SK-N-SH (cell line): Measurements from ENCODE around the gene GRM7. TPM values are rescaled to one million over a fixed set of nuclear protein-coding genes. Genes with fewer than 3 reads are reported as not detected.

Experiments
- CTCF ChIA-PET: fragments of 300-600, 350-600 bp; formaldehyde crosslinking; extraction: SDS; loops from one replicate; lab custom pipeline; 2021; lab: Yijun Ruan, JAX
- POLR2A ChIA-PET: fragments of 350-600 bp; sonication (Branson Sonifier 250); formaldehyde crosslinking; extraction: SDS; loops from one replicate; lab custom pipeline; 2020; ENCODE audit warnings: antibody characterized with exemption, inconsistent platforms; lab: Yijun Ruan, JAX
- DNase-seq: peaks from one replicate; pipeline ENCODE4 v3.0.0; 2012
- H2AFZ ChIP-seq: fragments of 200-600 bp; sonication (generic); 2 replicates; pipeline ENCODE4 v1.8.1; 2016; ENCODE audit warnings: antibody characterized with exemption, mild to moderate bottlenecking, low read depth
- H3F3A ChIP-seq: fragments of 200-600 bp; sonication (generic); replicated peaks from 2 replicates; pipeline ENCODE3; 2016; ENCODE audit warnings: antibody characterized with exemption, mild to moderate bottlenecking; ENCODE audit not compliant: insufficient read depth
- H3K27ac ChIP-seq, 2 experiments: fragments of 200-500 bp in 1 of 2; fragments of 200-600 bp in 1 of 2; sonication (Bioruptor generic) in 1 of 2; sonication (generic), shearing (Covaris generic) in 1 of 2; 2 replicates each; pipeline versions ENCODE4 v1.5.1 to v1.6.1; 2014 to 2016; ENCODE audit warnings: low read depth in 2 of 2, inconsistent platforms in 1 of 2, low read length in 1 of 2, mild to moderate bottlenecking in 1 of 2, mixed read lengths in 1 of 2
- H3K27me3 ChIP-seq: fragments of 200-600 bp; sonication (generic), shearing (Covaris generic); 2 replicates; pipeline ENCODE4 v1.6.1; 2016; ENCODE audit warnings: mixed run types; ENCODE audit not compliant: insufficient read depth
- H3K36me3 ChIP-seq, 2 experiments: fragments of 200-500 bp in 1 of 2; fragments of 200-600 bp in 1 of 2; sonication (Bioruptor generic) in 1 of 2; sonication (generic) in 1 of 2; replicated peaks in 1 of 2; 2 replicates each; pipeline versions ENCODE3 to v1.5.1; 2014 to 2016; ENCODE audit warnings: low read length in 1 of 2, mild to moderate bottlenecking in 1 of 2; ENCODE audit not compliant: insufficient read depth in 2 of 2, control insufficient read depth in 1 of 2
- H3K4me1 ChIP-seq, 2 experiments: fragments of 200-500 bp in 1 of 2; fragments of 200-600 bp in 1 of 2; sonication (Bioruptor generic) in 1 of 2; sonication (generic), shearing (Covaris generic) in 1 of 2; 2 replicates each; pipeline versions ENCODE4 v1.5.1 to v1.6.1; 2014 to 2016; ENCODE audit warnings: low read depth in 1 of 2, low read length in 1 of 2, mixed run types in 1 of 2; ENCODE audit not compliant: insufficient read depth in 2 of 2, control insufficient read depth in 1 of 2
- H3K4me2 ChIP-seq: fragments of 200-600 bp; sonication (generic), shearing (Covaris generic); 2 replicates; pipeline ENCODE4 v1.6.1; 2017; ENCODE audit warnings: mixed run types
- H3K4me3 ChIP-seq, 2 experiments: fragments of 200-500 bp in 1 of 2; fragments of 200-600 bp in 1 of 2; sonication (Bioruptor generic) in 1 of 2; sonication (generic), shearing (Covaris generic) in 1 of 2; 2 replicates each; pipeline versions ENCODE4 v1.5.1 to v1.8.1; 2014 to 2016; ENCODE audit warnings: low read depth in 2 of 2, inconsistent platforms in 1 of 2, low read length in 1 of 2, mild to moderate bottlenecking in 1 of 2, mixed read lengths in 1 of 2, moderate library complexity in 1 of 2
- H3K79me2 ChIP-seq: fragments of 200-600 bp; sonication (generic); 2 replicates; pipeline ENCODE4 v1.8.1; 2017; ENCODE audit warnings: mild to moderate bottlenecking; ENCODE audit not compliant: insufficient read depth
- H3K9ac ChIP-seq: fragments of 200-600 bp; sonication (generic); 2 replicates; pipeline ENCODE4 v1.6.1; 2017; ENCODE audit warnings: mixed run types
- H3K9me2 ChIP-seq: fragments of 200-600 bp; sonication (generic); 2 replicates; pipeline ENCODE4 v1.6.1; 2017; ENCODE audit warnings: mixed run types
- H3K9me3 ChIP-seq: fragments of 200-600 bp; sonication (generic); 2 replicates; pipeline ENCODE4 v1.6.1; 2017; ENCODE audit warnings: mixed run types, mild to moderate bottlenecking, moderate library complexity
- H4K20me1 ChIP-seq: fragments of 200-600 bp; sonication (generic); 2 replicates; pipeline ENCODE4 v1.6.1; 2017; ENCODE audit warnings: mild to moderate bottlenecking, mixed run types; ENCODE audit not compliant: insufficient read depth
- CHD2 ChIP-seq: fragments of 150-350 bp; IDR thresholded peaks from 2 replicates; pipeline ENCODE4 v1.6.1; 2018; ENCODE audit warnings: low read length; ENCODE audit not compliant: partially characterized antibody
- EP300 ChIP-seq, 2 experiments: IDR thresholded peaks; 2 replicates each; pipeline versions ENCODE4 v1.4.0 to v1.6.1; 2012; ENCODE audit warnings: borderline replicate concordance in 1 of 2, low read depth in 1 of 2, low read length in 1 of 2
- EZH2phosphoT487 ChIP-seq: fragments of 200-600 bp; sonication (generic); IDR thresholded peaks from 2 replicates; pipeline ENCODE4 v1.6.1; 2017; ENCODE audit warnings: low read depth, mixed run types, mild to moderate bottlenecking, antibody characterized with exemption, moderate library complexity, borderline replicate concordance
- GATA2 ChIP-seq: sonication (generic); formaldehyde crosslinking; IDR thresholded peaks from 2 replicates; pipeline ENCODE4 v1.5.0; 2020; ENCODE audit warnings: mild to moderate bottlenecking, missing genetic modification reagents
- MEF2A ChIP-seq: IDR thresholded peaks from 2 replicates; pipeline ENCODE4 v1.4.0; 2012; ENCODE audit warnings: low read depth, borderline replicate concordance
- MXI1 ChIP-seq: IDR thresholded peaks from 2 replicates; pipeline ENCODE4 v1.6.1; 2012; ENCODE audit warnings: mild to moderate bottlenecking, low read depth, low read length, improper control_type of control experiment
- NFIC ChIP-seq: IDR thresholded peaks from 2 replicates; pipeline ENCODE4 v1.4.0; 2012; ENCODE audit warnings: borderline replicate concordance
- NRF1 ChIP-seq: IDR thresholded peaks from 2 replicates; pipeline ENCODE4 v1.6.1; 2012; ENCODE audit warnings: low read depth, mild to moderate bottlenecking, low read length
- RCOR1 ChIP-seq: fragments of 150-350 bp; IDR thresholded peaks from 2 replicates; pipeline ENCODE4 v1.6.1; 2017; ENCODE audit warnings: antibody characterized with exemption, low read length
- RFX5 ChIP-seq: IDR thresholded peaks from 2 replicates; pipeline ENCODE4 v1.6.1; 2012; ENCODE audit warnings: mild to moderate bottlenecking, improper control_type of control experiment, low read length
- TAF1 ChIP-seq: IDR thresholded peaks from 2 replicates; pipeline ENCODE4 v1.6.1; 2012; ENCODE audit warnings: low read depth, mild to moderate bottlenecking, low read length, moderate library complexity, borderline replicate concordance
- WGBS: methylation state at CpG from one replicate; pipeline ENCODE4 v1.1.6; 2017; ENCODE audit warnings: low lambda C conversion rate; 5-methylcytosine and 5-hydroxymethylcytosine counted together
- polyA plus RNA-seq, 3 experiments: library from polyadenylated mRNA; depleted of rRNA; stranded (reverse); fragments of >200 nt; gene quantifications; 2 replicates each; pipeline ENCODE4 v1.2.3, GENCODE V29; 2012
- TF ChIP-seq, protein P1 (sequence below): fragments of 150-350 bp; IDR thresholded peaks from 2 replicates; pipeline ENCODE4 v1.6.1; 2017; ENCODE audit warnings: antibody characterized with exemption, low read length, low read depth, borderline replicate concordance
- TF ChIP-seq, protein P2 (sequence below): fragments of 150-350 bp; IDR thresholded peaks from 2 replicates; pipeline ENCODE4 v1.6.1; 2016; ENCODE audit warnings: mild to moderate bottlenecking, low read depth, low read length
- TF ChIP-seq, protein P3 (sequence below): IDR thresholded peaks from 2 replicates; pipeline ENCODE4 v1.4.0; 2012; ENCODE audit warnings: low read depth, borderline replicate concordance
- TF ChIP-seq, protein P4 (sequence below): fragments of 200-600 bp; sonication (generic); IDR thresholded peaks from 2 replicates; pipeline ENCODE4 v1.6.1; 2017; ENCODE audit warnings: antibody characterized with exemption, mild to moderate bottlenecking, moderate library complexity

The GRM7 gene
- polyA plus RNA-seq, 1 of the 3 experiments (the other 2 are of a cell fraction), result 0.03 TPM

DNA sequence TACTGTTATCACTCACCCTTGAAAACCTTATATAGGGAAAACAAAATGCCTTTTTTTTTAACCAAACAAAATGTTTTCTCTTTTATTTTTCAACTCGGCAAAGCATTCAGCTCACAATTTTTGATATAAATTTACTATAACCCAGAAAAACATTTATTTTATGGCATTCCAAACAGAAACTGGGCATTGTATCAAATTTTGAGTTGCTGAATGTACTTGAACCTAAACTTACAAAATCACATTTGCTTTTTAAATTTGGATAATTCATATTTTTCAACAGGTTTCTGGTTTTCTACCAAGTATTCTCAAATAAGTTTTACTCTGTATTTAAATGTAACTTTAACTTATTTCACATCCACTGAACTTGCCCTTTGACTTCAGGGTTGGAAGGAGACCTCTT is 405.6 kb downstream of the GRM7 start:
- Histone ChIP-seq H3K27ac (no peak overlapping the region), H3K4me2 (no peak overlapping the region), H3K9me2 (no peaks in the 10 kb centered on the region), H3K9me3 (no peaks in the 10 kb centered on the region), H3K79me2 (no peaks in the 10 kb centered on the region), H2AFZ (no peak overlapping the region), H3K27me3 (no peaks in the 10 kb centered on the region), H3K9ac (no peak overlapping the region), H3K4me3 (no peak overlapping the region), H4K20me1 (no peaks in the 10 kb centered on the region), H3F3A (no peaks in the 10 kb centered on the region), H3K4me1 (no peaks in the 10 kb centered on the region), H3K36me3 (no peaks in the 10 kb centered on the region)
- TF ChIP-seq, protein P1, sequence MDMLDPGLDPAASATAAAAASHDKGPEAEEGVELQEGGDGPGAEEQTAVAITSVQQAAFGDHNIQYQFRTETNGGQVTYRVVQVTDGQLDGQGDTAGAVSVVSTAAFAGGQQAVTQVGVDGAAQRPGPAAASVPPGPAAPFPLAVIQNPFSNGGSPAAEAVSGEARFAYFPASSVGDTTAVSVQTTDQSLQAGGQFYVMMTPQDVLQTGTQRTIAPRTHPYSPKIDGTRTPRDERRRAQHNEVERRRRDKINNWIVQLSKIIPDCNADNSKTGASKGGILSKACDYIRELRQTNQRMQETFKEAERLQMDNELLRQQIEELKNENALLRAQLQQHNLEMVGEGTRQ, result no peak
- TF ChIP-seq MEF2A (no peak), NRF1 (no peak), RCOR1 (no peak), EP300 (IDR thresholded peaks at IDR 0.05; ENCODE audit: borderline replicate concordance in 1 of 2, low read depth in 1 of 2, low read length in 1 of 2) (no peak), GATA2 (no peak)
- 67% methylated on average over 1 of the region's 1 CpG for WGBS
- POLR2A ChIA-PET, result no interaction called here
- CTCF ChIA-PET, result no interaction called here
- DNase-seq, result no peak

DNA sequence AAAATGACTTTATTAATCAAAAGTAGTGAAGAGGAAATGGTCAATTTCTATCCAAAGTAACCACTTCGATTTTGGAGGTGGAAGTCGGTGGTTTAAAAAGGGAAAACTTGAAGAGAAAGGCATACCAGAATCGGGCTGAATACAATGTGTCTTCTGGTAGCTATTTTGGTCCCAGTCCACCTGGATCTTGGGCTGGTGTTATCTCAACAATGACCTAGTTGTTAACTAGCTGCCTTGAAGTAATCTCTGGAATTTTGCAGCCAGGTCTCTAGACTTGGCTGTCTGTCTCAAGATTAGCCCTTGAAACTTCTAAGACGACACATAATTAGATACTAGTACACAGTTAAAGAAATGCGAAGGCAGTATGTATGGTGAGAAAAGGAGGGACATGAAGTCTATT is 409.8 kb downstream of the GRM7 start:
- WGBS, result 28% methylated on average over 5 of the region's 5 CpGs
- H3K4me2 ChIP-seq, result no peak overlapping the region
- no peaks in the 10 kb centered on the region for H3K9me3 ChIP-seq
- no peak overlapping the region for H2AFZ ChIP-seq
- no peak for DNase-seq
- no peaks in the 10 kb centered on the region for H4K20me1 ChIP-seq
- POLR2A ChIA-PET, result no interaction called here
- H3F3A ChIP-seq, result no peaks in the 10 kb centered on the region
- no peak for TF ChIP-seq RFX5
- no peak for TF ChIP-seq MXI1
- TF ChIP-seq, protein P2, sequence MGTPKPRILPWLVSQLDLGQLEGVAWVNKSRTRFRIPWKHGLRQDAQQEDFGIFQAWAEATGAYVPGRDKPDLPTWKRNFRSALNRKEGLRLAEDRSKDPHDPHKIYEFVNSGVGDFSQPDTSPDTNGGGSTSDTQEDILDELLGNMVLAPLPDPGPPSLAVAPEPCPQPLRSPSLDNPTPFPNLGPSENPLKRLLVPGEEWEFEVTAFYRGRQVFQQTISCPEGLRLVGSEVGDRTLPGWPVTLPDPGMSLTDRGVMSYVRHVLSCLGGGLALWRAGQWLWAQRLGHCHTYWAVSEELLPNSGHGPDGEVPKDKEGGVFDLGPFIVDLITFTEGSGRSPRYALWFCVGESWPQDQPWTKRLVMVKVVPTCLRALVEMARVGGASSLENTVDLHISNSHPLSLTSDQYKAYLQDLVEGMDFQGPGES, result no peak
- no peak for TF ChIP-seq NRF1
- TF ChIP-seq, protein P3, sequence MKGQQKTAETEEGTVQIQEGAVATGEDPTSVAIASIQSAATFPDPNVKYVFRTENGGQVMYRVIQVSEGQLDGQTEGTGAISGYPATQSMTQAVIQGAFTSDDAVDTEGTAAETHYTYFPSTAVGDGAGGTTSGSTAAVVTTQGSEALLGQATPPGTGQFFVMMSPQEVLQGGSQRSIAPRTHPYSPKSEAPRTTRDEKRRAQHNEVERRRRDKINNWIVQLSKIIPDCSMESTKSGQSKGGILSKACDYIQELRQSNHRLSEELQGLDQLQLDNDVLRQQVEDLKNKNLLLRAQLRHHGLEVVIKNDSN, result no peak
- no peak for TF ChIP-seq TAF1
- TF ChIP-seq NFIC, result no peak
- no peak for TF ChIP-seq CHD2
- TF ChIP-seq, protein P4, sequence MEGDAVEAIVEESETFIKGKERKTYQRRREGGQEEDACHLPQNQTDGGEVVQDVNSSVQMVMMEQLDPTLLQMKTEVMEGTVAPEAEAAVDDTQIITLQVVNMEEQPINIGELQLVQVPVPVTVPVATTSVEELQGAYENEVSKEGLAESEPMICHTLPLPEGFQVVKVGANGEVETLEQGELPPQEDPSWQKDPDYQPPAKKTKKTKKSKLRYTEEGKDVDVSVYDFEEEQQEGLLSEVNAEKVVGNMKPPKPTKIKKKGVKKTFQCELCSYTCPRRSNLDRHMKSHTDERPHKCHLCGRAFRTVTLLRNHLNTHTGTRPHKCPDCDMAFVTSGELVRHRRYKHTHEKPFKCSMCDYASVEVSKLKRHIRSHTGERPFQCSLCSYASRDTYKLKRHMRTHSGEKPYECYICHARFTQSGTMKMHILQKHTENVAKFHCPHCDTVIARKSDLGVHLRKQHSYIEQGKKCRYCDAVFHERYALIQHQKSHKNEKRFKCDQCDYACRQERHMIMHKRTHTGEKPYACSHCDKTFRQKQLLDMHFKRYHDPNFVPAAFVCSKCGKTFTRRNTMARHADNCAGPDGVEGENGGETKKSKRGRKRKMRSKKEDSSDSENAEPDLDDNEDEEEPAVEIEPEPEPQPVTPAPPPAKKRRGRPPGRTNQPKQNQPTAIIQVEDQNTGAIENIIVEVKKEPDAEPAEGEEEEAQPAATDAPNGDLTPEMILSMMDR, result no peak
- TF ChIP-seq EP300 (IDR thresholded peaks at IDR 0.05; ENCODE audit: borderline replicate concordance in 1 of 2, low read depth in 1 of 2, low read length in 1 of 2), result no peak
- TF ChIP-seq EZH2phosphoT487, result no peak
- TF ChIP-seq, protein P1, result no peak
- no peak for TF ChIP-seq GATA2
- TF ChIP-seq, all 33 proteins: peak for 0
- Histone ChIP-seq H3K79me2 (no peaks in the 10 kb centered on the region), H3K27ac (no peak overlapping the region), H3K36me3 (no peaks in the 10 kb centered on the region), H3K27me3 (no peaks in the 10 kb centered on the region), H3K9ac (no peak overlapping the region), H3K4me1 (no peaks in the 10 kb centered on the region), H3K4me3 (no peak overlapping the region), H3K9me2 (no peaks in the 10 kb centered on the region)
- CTCF ChIA-PET, result interaction anchor here (1.1 kb wide), 1 partner anchor 95 kb away, joined by 3 read pairs; no protein-coding TSS in a partner anchor
